ENCODE measurements around the gene NKX2-1. TPM values are rescaled to one million over a fixed set of nuclear protein-coding genes. Genes with fewer than 3 reads are reported as not detected.

NKX2-1 gene
- total RNA-seq, 1 donor from 2014 or later, result not detected

GRCh38 chr14:36510874-36511273, 9.2 kb downstream of the NKX2-1 start:
- H3K4me3 ChIP-seq, result no peak overlapping the region
- intact Hi-C loops (cut with DNase I), result no loop called here
- H3K9me3 ChIP-seq, result no peaks in the 10 kb centered on the region
- H3K27ac ChIP-seq, result no peak overlapping the region
- no peak for TF ChIP-seq POLR2AphosphoS5 (IDR thresholded peaks at IDR 0.05; ENCODE audit: insufficient read depth in 1 of 2, low read depth in 1 of 2)
- TF ChIP-seq CTCF (IDR thresholded peaks at IDR 0.05), result no peak
- H3K36me3 ChIP-seq, result no peaks in the 10 kb centered on the region
- peaks cover 1% of the 10 kb centered on the region for H3K4me1 ChIP-seq
- DNase-seq (ENCODE audit: extremely low spot score in 2 of 2), result no peak
- peaks cover 19% of the 10 kb centered on the region for H3K27me3 ChIP-seq

- no peak for DNase-seq (ENCODE audit: extremely low spot score in 2 of 2)
- TF ChIP-seq POLR2AphosphoS5 (IDR thresholded peaks at IDR 0.05; ENCODE audit: insufficient read depth in 1 of 2, low read depth in 1 of 2) (no peak), POLR2A (IDR thresholded peaks at IDR 0.05) (no peak)
- Histone ChIP-seq H3K4me3 (no peak overlapping the region), H3K4me1 (peaks cover 8% of the 10 kb centered on the region), H3K36me3 (no peaks in the 10 kb centered on the region), H3K27me3 (peaks cover 25% of the 10 kb centered on the region), H3K27ac (no peak overlapping the region), H3K9me3 (no peaks in the 10 kb centered on the region)
- intact Hi-C loops (cut with DNase I), result no loop called here
Measured at GRCh38 chr14:36510078-36510799, 9.8 kb downstream of the NKX2-1 start.

GRCh38 chr14:36509069-36509917, 10.7 kb downstream of the NKX2-1 start:
- intact Hi-C loops (cut with DNase I), result no loop called here
- H3K27ac ChIP-seq, result no peak overlapping the region
- H3K9me3 ChIP-seq, result no peaks in the 10 kb centered on the region
- H3K27me3 ChIP-seq, result peaks cover 24% of the 10 kb centered on the region
- H3K4me1 ChIP-seq, result peaks cover 11% of the 10 kb centered on the region
- TF ChIP-seq POLR2AphosphoS5 (IDR thresholded peaks at IDR 0.05; ENCODE audit: insufficient read depth in 1 of 2, low read depth in 1 of 2) (no peak), CTCF (IDR thresholded peaks at IDR 0.05) (no peak), POLR2A (IDR thresholded peaks at IDR 0.05) (no peak)
- no peak overlapping the region for H3K4me3 ChIP-seq
- no peaks in the 10 kb centered on the region for H3K36me3 ChIP-seq
- no peak for DNase-seq (ENCODE audit: extremely low spot score in 2 of 2)

GRCh38 chr14:36508418-36509068, 11.5 kb downstream of the NKX2-1 start:
- peaks cover 22% of the 10 kb centered on the region for H3K27me3 ChIP-seq
- intact Hi-C loops (cut with DNase I), result no loop called here
- no peaks in the 10 kb centered on the region for H3K9me3 ChIP-seq
- no peak for DNase-seq (ENCODE audit: extremely low spot score in 2 of 2)
- TF ChIP-seq CTCF (IDR thresholded peaks at IDR 0.05) (no peak), POLR2A (IDR thresholded peaks at IDR 0.05) (no peak), POLR2AphosphoS5 (IDR thresholded peaks at IDR 0.05; ENCODE audit: insufficient read depth in 1 of 2, low read depth in 1 of 2) (no peak)
- H3K4me3 ChIP-seq, result no peak overlapping the region
- no peaks in the 10 kb centered on the region for H3K36me3 ChIP-seq
- peaks cover 16% of the 10 kb centered on the region for H3K4me1 ChIP-seq
- H3K27ac ChIP-seq, result no peak overlapping the region

- Histone ChIP-seq H3K27me3 (peaks cover 22% of the 10 kb centered on the region), H3K4me3 (no peak overlapping the region)
- DNase-seq (ENCODE audit: extremely low spot score in 2 of 2), result no peak
Measured at GRCh38 chr14:36507847-36508417, 12.1 kb downstream of the NKX2-1 start.

More at GRCh38 chr14:36507847-36508417, 12.1 kb downstream of the NKX2-1 start:
- intact Hi-C loops (cut with DNase I), result no loop called here
- Histone ChIP-seq H3K9me3 (no peaks in the 10 kb centered on the region), H3K36me3 (no peaks in the 10 kb centered on the region), H3K27ac (no peak overlapping the region), H3K4me1 (peaks cover 16% of the 10 kb centered on the region)
- TF ChIP-seq CTCF (IDR thresholded peaks at IDR 0.05) (no peak), POLR2AphosphoS5 (IDR thresholded peaks at IDR 0.05; ENCODE audit: insufficient read depth in 1 of 2, low read depth in 1 of 2) (no peak), POLR2A (IDR thresholded peaks at IDR 0.05) (no peak)

Measured in vagina (tissue), 2 donors.